ENCODE results near the gene CENPT.

- TF ChIP-seq CTCF (IDR thresholded peaks at IDR 0.05; ENCODE audit: insufficient read depth, low read length, poor library complexity, severe bottlenecking) (no peak), EZH2phosphoT487 (conservative IDR thresholded peaks at IDR 0.05; ENCODE audit: low read length) (no peak)
These were observed 24.7 kb upstream of the CENPT start for GRCh38 chr16:67872131-67872630.
